Stimulated activated CD4-positive, alpha-beta T cell treated with anti-CD3 and anti-CD28 coated beads, TNF-alpha, amount 100 ng/mL, for 24 hours (primary cell): Measurements from ENCODE around the gene ABHD17B.
"Not testable (repeated sequence)": the region's sequence is repeated elsewhere in the genome, so short reads cannot be mapped to it uniquely, and the experiment has no call there.

Source experiments
- DNase-seq, 3 experiments: peaks; one replicate each; pipeline ENCODE4 v3.0.0-alpha.2; 2020; ENCODE audit warnings: low read depth in 3 of 3

ABHD17B gene

DNA sequence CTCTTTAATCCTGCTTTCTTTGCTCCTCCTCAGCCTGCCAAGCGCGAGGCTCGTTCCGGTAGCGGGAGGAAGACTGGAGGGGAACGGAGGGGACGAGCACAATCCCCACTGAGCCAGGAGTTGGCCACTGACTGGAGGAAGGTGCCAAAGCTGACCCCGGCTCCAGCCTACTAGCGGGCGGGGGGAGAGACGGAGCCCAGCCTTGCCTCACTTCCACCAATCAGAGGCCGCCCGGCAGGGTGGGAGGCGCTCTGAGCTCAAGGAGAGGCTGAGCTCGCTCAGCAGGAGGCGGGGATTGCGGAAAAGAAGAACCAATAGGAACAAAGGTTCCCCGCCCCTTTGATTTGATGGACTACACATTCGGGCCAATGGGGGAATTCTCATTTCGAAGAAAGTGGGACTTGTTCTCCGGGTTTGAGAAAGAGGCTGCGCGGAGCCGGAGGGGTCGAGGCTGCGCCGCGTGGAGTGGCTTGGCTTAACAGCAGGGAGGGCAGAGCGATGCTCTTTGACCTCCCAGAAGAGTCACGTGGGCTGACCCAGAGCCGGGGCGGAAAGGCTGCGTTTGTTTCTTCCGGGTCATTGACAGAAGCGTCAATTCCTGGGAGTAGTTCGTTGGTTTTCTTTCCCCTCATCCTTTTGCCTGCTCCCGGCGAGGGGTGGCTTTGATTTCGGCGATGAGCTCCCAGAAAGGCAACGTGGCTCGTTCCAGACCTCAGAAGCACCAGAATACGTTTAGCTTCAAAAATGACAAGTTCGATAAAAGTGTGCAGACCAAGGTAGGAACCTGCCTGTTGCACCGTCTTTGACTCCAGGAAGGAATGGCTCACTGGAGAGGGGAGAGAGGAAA lies at the start of gene ABHD17B, which contains the start of gene C9orf85:
Gene ABHD17B, minus strand, starts transcription at position 133 of the 847 bp plus-strand sequence. CDS start 36,113 bp downstream, outside the sequence.
Gene C9orf85, plus strand, starts transcription at position 579 of the 847 bp plus-strand sequence. Its CDS starts 96 bp downstream, at position 675.
- DNase-seq = peak; percentile 92 to 96 (median 95)

DNA sequence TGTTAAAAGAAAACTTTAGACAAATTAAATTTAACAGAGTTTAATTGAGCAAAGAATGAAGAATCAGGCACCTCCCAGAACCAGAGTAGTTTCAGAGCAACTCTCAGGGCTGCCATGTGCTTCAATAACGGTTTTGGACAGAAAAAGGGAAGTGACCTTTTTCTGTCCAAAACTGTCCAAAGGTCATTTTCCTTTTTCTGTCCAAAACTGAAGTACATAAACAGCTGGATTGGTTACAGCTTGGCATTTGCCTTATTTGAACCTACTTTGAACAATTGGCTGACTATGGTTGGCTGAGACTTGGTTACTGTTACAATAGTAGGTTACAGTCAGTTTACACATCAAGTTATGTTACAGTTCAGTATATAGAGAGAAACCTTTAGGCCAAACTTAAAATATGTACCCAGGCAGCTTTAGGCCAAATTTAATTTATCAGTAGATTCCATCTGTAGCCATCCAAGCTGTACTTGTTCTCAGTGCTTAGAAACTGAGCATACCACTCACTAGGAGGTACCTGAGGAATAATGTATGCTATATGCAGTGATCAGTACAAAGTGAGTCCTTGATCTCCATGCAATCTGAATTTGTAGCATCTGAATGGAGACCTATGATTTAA lies 44.4 kb upstream of the ABHD17B start:
- DNase-seq = no peak

DNA sequence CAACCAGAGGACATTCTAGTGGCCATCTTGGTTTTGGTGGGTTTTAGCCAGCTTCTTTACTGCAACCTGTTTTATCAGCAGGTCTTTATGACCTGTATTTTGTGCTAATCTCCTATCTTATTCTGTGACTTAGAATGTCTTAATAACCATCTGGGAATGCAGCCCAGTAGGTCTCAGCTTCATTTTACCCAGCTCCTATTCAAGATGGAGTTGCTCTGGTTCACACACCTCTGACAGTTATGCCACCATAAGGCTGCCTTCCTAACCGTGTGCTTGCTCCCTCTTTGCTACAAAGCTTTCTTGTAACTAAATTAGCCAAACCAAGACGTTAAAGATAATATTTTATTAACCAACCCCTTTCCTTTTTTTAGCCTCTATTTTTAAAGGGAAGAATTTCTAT lies 43.7 kb upstream of the ABHD17B start:
- not testable (repeated sequence) for DNase-seq

DNA sequence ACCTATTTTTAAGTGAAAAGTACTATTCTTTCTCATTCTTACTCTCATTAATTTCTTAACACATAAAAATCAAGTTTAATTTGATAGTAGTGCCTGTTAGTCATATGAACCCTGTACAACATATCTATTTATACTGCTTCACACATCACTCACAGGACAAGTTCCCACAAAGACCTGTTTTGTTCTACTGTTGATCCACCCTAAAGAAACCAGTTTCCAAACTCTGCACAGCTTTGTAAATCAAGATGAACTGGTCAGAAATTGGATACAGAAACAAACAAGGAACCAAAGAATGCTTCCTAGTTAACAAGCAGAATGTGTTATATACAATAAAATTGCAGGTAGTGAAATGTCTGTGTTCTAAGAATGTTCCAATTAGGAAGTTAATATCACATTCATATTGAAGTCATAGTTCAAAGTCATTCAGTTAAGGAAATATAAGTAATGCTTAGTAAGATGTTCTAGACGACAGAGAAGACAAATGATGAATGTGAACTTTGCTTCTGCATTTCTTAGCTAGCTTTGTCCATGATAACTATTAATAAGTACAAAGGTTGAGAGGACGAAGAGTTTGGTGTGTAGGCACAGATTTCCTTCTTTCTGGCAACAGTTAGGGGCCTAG lies 33.9 kb upstream of the ABHD17B start:
- DNase-seq = no peak

DNA sequence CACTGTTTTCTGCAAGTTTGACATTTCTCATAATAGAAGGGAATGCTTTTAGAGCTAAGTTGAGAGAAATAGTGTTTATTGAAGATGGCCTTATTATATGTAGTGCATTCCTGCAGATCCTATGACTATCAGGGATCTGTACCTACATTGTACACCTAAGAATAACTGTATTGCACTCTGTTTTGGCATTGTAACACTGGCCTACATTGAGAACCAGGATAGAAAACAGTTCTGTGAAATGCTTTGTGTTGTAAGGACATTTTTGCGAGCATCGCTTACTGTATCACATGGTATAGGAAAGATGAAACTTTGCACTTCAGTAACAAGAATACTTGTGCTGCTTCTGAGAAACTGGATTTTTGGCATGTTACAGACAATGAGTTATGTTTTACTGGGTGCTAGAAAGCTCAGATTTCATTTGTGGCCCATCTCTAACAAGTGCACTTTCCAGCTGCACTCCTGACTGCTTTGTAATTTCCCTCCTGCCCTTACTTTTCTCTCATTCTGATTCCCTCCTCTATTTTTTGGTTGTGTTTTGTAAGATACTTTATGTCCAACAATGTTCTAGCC lies 31.1 kb upstream of the ABHD17B start:
- DNase-seq = no peak

DNA sequence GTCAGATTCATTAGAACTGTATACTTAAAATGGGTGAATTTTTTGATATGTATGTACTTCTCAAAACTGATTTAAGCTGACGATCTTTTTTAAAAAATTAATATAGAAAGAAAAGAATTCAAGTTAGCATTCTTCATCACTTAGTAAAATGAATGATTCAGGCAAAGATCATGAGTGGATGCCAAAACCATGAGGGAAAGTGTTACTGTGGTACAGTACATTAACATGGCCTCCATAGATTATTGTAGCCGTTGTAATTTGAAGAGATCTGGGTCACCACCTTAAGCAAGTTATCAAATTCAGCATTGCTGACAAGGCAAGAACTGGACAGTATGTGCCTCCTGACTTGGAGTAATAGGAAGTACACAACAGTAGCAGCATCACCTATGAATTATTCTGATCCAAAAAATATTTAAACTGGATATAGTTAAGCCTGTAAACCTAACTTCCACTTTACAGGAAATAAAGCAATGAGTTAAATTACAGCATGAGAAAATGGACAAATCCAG lies 30.1 kb upstream of the ABHD17B start:
- no peak for DNase-seq

DNA sequence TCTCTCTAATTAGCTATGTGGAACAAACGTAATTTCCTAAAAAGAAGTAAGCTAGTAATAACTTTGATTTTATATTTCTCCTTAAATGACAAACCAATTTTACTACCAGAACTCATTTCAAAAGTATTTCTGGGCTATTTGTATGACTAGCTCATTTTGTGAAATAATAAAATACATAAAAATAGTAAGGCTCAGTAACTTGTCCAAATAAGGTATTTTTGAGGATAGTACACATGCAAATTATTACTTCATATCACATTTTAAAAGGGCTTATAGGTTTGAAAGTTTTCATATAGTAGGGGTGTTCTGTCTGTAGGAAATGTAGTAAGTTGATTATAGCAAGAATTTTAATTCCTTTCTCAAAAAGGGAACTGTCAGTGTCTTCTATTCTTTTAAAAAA lies 26.9 kb upstream of the ABHD17B start:
- no peak for DNase-seq

DNA sequence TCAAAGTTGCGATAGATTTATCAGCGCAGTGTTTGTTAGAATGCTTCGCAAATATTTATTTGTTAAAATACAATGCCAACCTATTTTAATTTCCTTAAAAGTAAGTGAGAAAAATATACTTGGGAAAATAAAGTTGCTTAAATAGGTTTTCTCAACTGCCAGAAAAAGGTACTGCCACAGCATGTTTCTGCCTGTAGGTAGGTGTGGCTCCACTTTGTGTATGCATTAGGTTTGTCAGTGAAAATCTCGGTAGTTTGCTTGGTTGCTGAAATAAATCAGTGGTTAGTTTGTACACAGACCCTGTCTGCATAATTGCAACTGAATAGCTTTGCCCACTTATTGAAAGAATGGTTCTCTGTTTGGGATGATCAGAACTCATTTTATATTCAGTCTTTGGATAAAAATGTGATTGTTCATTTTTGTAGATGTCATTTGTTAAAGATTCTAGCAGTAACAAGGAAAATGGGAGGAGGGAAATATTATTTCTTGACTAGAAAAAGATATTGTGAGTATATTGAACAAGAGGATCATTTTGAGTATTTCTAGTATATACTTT lies 26.2 kb upstream of the ABHD17B start:
- no peak for DNase-seq

DNA sequence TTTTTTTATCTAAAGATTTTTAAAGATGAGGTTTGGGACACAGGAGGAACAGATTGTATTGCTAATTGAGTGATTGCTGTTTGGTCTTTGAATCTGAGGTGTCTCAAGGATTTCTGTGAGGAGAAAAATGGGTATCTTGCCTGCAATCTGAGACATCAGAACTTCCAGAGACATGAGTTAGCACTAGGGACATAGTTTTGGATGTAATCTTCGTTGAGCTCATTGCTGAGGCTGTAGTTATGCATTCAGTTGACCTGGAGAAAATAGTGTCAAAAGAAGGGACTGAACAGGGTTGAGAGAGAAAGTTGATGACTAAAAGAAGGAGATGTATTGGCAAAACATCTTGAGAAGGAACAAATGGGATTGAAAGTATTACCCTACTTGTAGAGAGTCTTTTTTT lies 25.1 kb upstream of the ABHD17B start:
- DNase-seq = no peak

DNA sequence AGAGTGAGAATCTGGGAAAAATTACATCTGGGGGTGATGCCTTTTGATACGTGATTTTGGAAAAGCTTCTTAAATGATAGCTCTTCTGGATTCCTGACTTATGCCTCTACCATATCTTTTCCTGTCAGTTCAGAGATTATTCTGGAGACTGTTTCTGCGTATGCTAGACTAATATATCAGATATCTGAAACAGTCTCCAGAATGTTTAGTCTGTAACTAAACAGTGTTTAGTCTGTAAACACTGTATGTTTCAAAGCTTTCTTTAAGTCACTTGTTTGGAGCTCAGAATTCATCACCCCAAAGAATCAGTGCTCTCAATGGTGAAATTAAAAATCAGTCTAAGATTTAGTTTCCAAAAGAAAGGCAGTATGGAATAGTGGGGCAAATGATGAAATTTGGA lies 20.2 kb upstream of the ABHD17B start:
- no peak for DNase-seq

DNA sequence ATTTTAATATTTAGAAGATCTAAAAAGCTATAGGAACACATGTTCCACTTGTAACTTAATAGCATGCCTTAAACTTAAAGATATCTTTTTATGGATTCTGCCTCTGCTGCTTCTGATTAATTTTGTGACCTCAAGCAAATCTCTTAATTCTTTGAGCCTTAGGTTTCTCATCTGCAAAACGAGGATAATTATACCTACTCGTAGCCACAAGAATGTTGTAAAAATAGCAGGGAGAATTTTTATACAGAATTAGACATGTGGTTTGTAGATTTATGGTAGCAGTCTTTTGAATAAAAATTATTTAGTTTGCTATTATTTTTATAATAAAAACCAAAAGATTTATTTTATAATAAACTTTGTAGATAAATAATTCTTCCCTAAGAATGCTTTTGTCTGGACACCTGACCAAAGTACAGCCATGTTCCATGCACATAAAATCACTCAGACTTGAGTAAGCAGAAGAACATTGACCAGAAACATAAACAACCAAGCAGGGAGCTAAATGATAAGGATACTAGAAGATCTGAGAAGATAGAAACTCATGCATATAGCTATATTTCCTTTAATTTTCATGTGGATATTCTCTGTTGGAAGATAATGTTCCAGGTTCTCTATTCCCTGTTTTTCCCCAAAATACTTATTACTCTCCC lies 18.9 kb upstream of the ABHD17B start:
- no peak for DNase-seq

DNA sequence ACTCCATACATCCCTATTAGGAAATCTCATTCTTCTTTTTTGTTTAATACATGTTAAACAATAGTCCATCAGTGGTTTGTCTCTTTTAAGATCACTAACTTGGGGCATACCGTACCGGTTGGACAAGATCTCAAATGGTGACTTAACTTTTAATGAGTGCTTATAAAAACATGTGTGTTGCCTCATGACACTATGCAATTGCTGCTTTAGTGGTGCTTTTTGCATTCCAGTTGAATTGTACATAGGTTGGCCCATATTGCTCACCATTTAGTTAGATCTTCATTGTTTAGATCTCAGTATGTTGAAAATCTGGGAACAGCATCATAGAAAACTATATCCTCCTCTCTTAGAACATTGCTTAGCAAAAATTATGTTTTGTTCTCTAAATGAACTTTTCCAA lies 18.2 kb upstream of the ABHD17B start:
- no peak for DNase-seq

DNA sequence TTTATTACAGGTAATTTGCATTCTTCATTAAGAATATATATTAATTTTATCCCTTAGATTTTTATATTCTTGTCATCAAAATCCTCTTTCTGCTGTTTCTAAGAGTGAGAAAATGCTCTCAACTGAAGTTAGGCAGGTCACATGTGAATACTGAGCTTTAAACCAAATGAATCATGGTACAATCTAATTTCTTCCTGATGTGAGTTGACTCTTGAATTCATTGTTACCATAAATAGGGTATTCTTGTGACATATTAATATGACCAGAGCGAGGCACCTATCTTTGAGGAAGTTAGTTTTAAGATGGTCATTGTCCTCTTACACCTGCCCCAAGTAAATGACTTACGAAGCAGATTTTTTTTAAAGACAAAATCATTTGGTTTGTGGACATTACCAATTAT lies 17.8 kb upstream of the ABHD17B start:
- DNase-seq = no peak

DNA sequence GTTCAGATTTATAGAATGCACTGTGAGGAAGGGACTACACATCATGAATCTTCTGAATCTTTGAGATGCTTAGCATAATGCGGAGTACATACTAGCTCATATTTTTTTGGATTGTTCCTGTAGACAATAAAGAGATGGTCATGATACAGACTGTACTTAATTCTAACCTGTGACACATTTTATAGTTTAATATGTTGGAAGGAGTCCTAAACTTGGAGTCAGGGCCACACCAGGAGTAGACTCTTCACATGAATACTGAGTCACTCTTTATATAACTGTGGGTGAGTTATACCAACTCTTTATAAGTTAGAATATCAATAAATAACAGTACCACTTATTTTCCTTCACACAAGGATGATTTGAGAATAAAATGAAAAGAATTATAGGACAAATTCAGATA lies 17.4 kb upstream of the ABHD17B start:
- DNase-seq = no peak

DNA sequence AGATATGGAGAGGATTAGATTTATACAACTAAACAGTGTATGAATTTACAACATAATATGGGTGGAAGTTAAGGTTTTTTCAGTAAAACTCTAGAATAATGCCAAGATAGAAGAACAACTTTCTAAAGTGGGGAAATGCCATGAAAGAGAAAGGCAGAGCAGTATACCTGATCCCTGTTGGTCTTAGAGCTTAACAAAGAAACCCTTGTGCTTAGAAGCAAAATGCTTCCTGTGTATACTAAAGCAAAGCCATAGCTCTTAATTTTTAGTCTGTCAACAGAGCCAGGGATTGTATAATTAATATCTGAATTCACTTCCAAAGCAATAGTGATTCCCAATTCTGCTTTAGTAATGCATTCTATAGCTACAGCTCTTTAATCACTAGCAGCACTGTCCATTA lies 14.8 kb upstream of the ABHD17B start:
- no peak for DNase-seq

DNA sequence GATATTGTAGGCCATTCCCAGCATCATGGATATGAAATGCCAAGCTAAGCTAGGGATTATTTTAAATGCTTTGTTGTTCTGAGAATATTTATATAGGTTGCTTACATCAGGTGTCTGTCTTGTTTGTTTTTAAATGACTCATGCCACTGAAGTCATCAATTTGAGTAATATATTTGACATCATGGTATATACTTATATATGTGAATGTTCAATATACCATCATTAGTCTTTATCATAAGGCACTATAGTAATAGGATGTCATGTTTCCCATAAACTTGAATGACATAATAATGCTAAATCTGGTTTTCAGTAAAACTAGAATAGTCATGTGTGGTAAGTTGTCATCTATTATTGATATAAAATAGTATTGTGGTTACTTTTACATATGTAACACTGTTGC lies 13.6 kb upstream of the ABHD17B start:
- DNase-seq = no peak

DNA sequence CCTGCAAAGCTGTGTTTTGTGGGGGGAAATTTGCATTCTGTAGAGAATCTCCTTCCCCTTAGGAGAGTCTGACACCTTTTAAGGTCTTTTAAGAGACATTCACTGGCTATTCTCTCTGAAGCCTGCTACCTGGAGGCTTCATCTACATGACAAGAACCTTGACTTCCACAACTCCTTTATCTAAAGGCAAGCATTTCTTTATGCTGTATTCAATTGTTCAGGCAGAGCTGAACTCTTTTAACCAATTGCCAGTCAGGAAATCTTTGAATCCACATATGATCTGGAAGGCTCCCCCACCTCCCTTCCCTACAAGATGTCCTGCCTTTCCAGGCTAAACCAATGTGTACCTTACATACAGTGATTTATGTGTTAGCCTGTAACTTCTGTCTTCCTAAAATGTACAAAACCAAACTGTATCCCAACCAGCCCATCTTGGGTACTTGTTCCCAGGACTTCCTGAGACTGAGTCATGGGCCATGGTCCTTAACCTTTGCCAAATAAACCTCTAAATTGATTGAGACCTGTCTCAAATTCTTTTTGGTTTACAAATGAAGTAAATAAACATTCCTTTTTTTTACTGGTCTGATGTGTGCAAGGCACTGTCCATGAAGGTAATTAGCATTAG lies 10.3 kb upstream of the ABHD17B start:
- DNase-seq = no peak

DNA sequence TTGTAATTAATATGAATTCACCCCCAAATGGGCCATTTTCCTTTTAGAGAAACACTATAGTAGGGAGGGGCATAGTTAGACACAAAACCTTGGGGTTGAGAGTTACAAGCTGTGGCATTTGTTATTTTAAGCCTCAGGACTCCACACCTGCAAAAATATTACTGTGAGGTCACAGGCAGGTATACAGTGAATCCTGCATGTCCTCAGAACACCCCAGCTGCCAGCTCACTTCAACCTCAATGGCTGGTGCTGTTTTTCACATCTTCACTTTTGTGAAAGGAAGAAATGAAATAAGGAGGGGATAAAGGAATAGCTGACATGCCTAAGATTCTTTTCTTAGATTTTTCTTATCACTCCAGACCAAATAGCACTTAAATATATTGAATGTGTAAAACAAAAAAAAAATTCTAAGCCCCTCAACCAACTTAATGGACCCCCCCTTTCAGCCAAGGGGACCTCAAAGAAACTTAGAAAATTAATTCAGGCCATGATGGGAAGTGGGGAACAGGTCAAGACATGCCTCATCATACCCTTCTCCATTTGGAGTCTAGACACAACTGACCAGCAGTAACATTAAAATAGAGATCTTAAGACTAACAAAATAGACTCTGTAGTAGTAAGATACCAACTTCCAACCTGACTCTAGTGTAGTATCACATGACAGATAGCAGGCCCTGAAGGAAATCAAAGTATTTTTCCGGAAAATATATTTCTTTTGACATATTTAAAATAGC lies 9.6 kb upstream of the ABHD17B start:
- no peak for DNase-seq

DNA sequence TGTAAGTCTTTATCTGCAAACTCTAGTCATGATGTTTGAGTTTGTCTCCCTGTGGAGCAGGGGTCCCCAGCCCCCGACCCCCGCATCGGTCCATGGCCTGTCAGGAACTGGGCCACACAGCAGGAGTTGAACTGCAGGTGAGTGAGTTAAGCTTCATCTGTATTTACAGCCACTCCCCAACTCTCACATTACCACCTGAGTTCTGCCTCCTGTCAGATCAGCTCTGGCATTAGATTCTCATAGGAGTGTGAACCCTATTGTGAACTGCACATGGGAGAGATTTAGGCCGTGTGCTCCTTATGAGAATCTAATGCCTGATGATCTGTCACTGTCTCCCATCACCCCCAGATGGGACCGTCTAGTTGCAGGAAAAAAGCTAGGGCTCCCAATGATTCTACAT lies 7.4 kb upstream of the ABHD17B start:
- no peak for DNase-seq

DNA sequence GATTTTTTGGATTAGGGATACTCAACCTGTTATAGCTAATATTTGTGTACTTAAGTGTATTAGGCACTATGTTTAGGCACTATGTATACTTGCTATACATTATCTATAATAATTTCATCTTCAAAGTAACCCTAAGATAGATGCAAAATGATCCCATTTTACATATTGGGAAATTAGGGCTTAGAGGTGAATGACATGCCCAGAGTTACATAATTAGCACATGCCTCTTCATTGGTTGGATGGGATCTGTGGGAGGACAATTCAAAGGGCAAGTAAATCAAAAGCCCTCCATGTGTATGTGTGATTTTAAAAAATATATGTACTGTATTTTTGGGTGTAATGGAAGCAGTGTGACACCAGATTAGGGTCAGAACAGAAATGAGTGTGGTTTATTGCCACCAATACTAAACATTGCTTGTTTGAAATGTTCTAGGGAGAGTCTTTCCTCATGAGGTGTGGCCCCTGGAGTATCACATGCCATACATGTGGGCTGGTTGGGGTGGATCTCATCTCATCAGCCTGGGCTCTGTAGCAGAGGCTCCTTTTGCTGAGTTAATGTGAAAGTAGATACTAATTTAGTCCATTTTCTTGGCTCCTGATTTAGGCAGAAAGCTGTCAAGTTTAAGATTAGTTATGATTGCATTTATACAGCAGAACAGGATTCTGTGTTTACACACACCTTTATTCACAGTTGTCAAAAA lies 6.0 kb upstream of the ABHD17B start:
- DNase-seq = no peak
